Measurements from ENCODE around the gene METTL16.

- TF ChIP-seq TAF1 (IDR thresholded peaks at IDR 0.05; ENCODE audit: low read depth, low read length) = no peak
- no peak for TF ChIP-seq POLR2A (IDR thresholded peaks at IDR 0.05; ENCODE audit: low read depth, low read length)
These were observed 3.7 kb downstream of the METTL16 start for GRCh38 chr17:2508035-2508434.

Measured in GM12891 (cell line).